ENCODE results near the gene B4GAT1. TPM values are rescaled to one million over a fixed set of nuclear protein-coding genes. Genes with fewer than 3 reads are reported as not detected.
A peak's percentile ranks its signal among the peaks of the same experiment; 100 is the strongest.

B4GAT1 gene
- total RNA-seq, 2 donors from 2014 or later, result 2.4 to 2.8 TPM

DNA sequence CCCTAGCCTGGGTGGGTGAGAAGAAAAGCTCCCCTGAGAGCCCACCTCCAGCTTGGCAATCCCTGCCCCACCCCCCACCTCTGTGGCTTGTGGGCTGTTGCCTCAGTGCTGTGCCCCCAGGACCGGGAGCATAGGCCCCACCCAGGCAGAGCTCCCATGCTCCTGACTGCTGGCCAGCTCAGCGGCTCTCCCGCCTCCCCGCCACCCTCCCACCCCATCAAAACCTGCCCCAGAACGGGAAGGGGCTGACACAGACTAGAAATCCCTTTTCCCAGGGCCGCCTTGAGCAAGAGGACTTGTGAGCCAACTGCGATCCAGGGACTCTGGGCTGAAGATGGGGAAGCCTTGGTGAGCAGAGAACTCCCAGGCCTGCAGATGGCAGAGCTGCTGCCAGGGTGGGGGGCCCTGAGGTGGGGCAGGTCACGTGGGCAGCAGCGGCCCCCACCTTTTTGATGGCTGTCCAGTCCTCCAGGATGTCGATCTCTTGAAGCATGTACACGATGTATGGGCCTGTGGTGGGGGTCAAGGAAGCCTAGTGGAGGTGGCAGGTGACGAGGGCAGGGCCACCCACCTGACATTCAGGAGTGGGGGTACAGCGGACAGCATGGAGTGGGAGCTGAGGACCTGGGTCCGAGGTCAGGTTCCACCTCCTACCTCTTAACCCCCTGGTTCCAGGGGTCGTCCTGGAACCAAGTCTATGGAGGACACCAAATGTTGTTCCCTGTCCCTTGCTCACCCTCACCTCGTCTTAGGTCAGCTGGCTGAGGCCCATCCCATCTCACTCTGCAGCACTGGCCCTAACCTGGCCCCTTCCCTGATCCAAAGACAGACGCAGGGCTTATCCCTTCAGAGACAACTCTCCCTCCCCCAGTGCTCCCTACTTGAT is 8.9 kb downstream of the B4GAT1 start:
- Mint-ChIP-seq H3K27ac (peak overlapping the region; percentile 53), H3K4me3 (no peak overlapping the region), H3K36me3 (ENCODE audit: low read depth) (peaks cover 6% of the 10 kb centered on the region), H3K27me3 (no peaks in the 10 kb centered on the region), H3K4me1 (peaks cover 25% of the 10 kb centered on the region)
- no peaks in the 10 kb centered on the region for H3K9me3 ChIP-seq (ENCODE audit: control insufficient read depth, low read length, poor library complexity, severe bottlenecking)
- DNase-seq (no peak), ATAC-seq (no peak)

DNA sequence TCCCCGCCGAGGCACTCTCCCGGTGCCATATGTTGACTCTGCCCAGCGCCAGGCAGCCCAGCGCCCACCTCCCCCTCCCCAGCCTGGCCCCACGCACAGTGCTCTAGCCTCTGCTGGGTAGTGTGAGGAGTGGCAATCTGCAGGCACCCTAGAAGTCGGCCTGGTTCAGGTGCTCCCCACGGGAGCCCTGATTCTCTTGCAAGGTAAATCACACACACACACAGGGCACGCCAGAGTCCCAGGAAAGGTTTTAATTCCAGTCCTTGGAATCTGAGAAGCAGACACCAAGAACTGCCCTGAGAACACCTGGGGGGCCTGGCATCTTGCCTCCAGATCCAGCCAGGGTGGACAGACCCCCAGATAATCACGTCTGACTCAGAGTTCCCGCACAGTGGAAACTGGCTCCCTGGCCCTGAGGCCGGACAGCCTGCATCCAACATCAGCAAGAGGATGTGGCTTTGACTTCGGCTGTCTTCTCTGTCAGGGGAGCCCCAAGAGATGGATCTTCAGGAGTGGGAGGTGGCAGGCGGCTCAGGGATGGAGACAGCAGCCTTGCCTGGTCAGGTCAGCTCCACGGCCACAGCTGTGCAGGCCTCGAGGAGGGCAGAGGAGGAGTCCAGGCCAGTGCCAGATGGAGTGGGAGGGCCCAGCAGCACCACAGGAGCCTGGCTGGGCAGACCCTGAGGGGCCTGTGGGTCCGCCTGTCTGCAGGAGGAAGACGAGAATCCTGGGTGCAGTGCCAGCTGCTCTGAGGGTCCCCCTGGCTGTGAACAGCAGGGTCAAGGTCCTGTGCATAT is 10.1 kb downstream of the B4GAT1 start:
- H3K9me3 ChIP-seq (ENCODE audit: control insufficient read depth, low read length, poor library complexity, severe bottlenecking), result no peaks in the 10 kb centered on the region
- Mint-ChIP-seq H3K4me3 (peak overlapping the region; percentile 28), H3K27me3 (no peaks in the 10 kb centered on the region), H3K27ac (peak overlapping the region; percentile 67), H3K36me3 (ENCODE audit: low read depth) (peaks cover 6% of the 10 kb centered on the region), H3K4me1 (peaks cover 16% of the 10 kb centered on the region)
- no peak for ATAC-seq
- DNase-seq, result no peak

DNA sequence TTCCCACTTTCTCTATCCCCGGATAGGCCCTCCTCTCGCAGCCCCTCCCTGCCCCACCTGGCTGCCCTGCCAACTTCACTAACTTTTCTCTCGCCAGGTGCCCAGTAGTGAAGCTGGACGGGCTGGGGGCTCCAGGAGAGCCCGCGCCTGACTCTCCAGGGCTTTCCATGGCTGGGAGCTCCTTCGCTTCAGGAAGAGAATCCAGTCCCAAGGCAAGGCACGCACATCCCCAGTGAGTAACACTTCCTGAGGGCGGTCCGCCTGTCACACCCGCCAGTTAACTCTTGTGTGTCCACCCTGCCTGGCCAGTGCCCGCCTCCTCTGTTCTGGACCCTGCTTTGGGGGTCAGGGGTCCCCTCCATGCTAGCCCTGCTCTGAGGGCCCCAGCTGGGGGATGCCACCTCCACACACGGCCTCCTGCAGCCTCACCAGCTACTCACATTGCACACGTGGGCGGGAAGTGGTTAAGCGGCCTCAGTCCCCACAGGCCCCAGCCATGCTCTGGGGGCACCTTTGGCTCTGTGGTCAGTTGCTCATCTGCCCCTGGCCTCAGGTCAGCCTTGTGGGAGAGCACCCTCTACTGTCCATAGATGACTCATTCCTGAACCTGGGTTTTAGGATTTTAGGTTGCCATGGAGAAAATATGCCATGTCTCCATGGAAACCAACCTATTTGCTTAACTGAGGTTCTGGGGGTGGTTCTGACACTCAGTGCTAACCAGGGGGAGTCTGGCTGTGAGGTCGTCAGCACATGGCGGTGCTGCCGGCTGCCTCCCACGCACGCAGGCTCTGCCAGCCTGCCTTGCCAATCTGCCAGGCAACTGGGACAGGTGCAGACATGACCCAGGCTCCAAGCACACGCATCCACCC is 11.0 kb downstream of the B4GAT1 start, which contains the start of gene RIN1:
Gene RIN1, minus strand, starts transcription at position 201 of the 869 bp plus-strand sequence. Its CDS starts 32 bp downstream, at position 169.
- Mint-ChIP-seq H3K27me3 (no peaks in the 10 kb centered on the region), H3K4me3 (peak within 1 kb of the TSS; percentile 91), H3K4me1 (peaks cover 11% of the 10 kb centered on the region), H3K36me3 (ENCODE audit: low read depth) (peaks cover 3% of the 10 kb centered on the region), H3K27ac (peak within 1 kb of the TSS; percentile 67)
- DNase-seq, result no peak
- no peaks in the 10 kb centered on the region for H3K9me3 ChIP-seq (ENCODE audit: control insufficient read depth, low read length, poor library complexity, severe bottlenecking)
- ATAC-seq, result peak; percentile 78

DNA sequence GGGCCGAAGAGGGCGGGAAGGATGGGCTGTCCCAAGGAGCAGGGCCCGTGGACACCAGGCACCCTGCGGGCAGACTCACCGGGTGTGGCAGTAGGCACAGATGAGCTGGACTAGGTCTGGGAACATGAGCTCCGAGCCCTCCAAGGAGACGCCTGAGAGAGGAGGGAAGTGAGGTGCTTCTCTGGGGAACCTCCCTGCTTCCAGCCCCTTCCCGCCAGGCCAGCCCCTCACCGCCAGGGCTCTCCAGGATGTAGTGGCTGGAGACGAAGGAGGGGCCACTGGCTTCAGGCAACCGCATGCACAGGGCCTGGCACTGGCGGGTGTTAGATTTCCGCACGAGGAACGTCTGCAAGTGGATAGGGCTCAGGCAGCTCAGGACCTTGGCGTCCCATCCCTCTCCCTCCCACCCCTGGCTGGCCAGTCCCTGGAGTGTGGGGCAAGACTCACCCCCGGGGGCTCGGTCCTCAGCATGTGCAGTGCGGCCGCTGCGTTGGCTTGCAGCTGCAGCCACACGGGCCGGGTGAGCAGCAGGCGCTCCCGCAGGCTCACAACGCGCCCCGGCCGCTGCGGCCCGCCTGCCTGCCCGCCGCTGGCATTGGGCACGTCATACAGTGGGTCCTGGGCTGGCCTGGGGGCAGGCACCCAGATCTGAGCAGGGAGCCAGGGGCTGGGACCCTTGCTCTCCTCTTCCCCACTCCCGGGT is 11.7 kb downstream of the B4GAT1 start:
- Mint-ChIP-seq H3K27ac (peak overlapping the region; percentile 67), H3K4me3 (peak overlapping the region; percentile 91), H3K27me3 (no peaks in the 10 kb centered on the region), H3K4me1 (peaks cover 11% of the 10 kb centered on the region), H3K36me3 (ENCODE audit: low read depth) (peaks cover 2% of the 10 kb centered on the region)
- no peak for DNase-seq
- peak; percentile 12 for ATAC-seq
- H3K9me3 ChIP-seq (ENCODE audit: control insufficient read depth, low read length, poor library complexity, severe bottlenecking), result no peaks in the 10 kb centered on the region

DNA sequence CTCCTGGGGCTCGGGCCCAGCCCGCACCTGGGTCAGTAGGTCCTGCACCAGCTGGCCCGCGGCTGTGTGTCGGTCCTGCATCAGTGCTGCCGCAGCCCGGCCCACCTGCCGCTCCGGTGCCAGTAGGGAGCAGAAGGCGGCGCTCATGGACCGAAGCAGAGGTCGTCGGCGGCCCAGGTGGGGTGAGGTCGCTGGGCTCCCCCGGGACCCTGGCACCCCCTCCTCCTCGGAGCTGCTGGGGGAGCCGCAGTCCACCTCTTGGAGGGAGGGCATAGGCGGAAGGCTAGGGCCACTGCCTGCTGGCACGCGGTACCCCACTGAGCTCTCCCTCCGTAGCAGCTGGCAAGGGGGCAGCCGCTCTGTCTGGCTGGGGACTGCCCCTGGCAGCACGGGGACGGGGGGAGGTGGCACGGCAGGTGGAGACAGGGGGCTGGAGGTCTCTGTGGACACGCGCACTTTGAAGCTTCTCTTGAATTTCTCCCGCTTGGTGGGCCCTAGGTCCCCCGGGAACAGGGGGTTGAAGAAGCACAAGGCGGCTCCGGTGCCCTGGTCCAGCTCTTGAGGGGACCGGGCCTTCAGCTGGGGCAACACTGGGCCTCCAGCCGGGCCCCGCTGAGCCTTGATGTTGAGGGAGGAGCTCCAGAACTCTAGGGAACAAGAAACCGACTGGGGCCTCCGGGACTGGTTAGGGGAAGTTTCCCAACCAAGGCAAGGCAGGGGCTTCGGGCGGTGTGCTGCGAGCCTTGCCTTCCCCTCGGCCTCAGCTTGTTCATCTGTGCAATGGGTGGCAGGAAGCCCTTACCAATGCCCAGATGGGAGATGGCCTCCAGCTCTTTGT is 12.6 kb downstream of the B4GAT1 start:
- H3K9me3 ChIP-seq (ENCODE audit: control insufficient read depth, low read length, poor library complexity, severe bottlenecking), result no peaks in the 10 kb centered on the region
- Mint-ChIP-seq H3K4me1 (peaks cover 11% of the 10 kb centered on the region), H3K27me3 (no peaks in the 10 kb centered on the region), H3K4me3 (peak overlapping the region; percentile 82), H3K36me3 (ENCODE audit: low read depth) (peaks cover 2% of the 10 kb centered on the region), H3K27ac (peak overlapping the region; percentile 27)
- DNase-seq, result no peak
- ATAC-seq, result no peak

DNA sequence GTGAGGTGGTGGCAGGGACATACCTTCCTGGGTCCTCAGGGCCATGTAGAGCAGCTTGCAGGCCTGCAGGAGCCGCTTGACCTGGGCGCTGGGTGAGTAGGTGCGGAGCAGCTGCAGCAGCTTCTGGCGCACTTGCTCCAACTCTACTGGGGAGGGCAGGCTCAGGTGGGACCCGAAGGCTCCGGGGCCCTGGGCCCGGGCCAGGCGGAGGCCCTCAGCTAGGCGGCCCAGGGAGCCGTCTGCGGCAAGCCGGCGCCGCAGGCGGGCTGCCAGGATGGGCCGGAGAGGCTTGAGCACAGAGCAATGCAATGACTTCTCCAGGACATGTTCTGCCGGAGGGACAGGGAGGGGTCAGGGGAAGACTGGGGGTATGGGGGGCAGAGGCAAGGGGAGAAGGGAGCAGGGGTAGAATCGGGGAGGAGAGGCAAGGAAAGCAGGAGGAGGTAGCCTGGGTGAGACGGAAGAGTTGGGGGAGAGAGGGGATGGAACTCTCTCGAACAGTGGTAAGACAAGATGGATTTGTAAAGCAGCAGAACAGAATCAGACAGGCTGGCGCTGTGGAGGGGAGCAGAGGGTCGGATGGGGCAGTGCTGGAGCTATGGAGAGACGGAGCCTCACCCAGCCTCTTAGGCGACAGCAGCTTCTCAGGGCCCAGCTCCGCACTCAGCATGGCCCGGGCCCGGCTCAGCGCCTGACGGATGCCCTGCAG is 13.4 kb downstream of the B4GAT1 start:
- H3K27ac Mint-ChIP-seq, result no peak overlapping the region
- H3K4me1 Mint-ChIP-seq, result peaks cover 11% of the 10 kb centered on the region
- no peak for DNase-seq
- no peaks in the 10 kb centered on the region for H3K9me3 ChIP-seq (ENCODE audit: control insufficient read depth, low read length, poor library complexity, severe bottlenecking)
- peaks cover 2% of the 10 kb centered on the region for H3K36me3 Mint-ChIP-seq (ENCODE audit: low read depth)
- ATAC-seq, result no peak
- H3K4me3 Mint-ChIP-seq, result no peak overlapping the region
- no peaks in the 10 kb centered on the region for H3K27me3 Mint-ChIP-seq

DNA sequence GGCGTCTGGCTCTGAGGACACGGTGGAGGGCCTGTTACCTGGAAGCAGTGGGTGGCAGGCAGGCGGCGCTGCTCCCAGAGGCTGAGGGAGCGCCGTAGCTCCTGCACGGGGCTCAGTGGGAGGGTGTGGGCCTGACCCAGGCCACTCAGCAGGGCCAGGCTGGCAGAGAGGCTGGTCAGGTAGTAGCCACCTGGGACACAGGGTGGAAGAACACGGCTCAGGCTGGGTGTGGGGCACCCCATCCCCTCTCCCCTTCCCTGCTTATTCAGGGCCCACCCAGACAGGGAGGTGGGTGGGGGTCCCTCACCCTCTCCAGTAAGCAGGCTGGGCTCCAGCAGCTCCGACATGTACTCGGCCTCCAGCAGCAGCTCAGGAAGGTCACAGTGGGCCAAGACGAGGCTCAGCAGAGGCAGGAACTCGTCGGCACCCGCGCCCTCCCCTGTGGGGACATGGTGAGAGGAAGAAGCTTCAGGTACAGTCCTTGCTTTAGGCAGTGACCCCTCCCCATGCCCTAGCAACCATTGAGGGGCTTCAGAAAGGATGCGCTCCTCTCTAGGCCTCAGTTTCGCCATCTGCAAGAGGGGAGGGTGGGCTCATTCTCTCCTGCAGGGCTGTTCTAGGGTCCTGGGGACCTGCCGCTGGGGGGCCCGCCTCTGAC is 14.1 kb downstream of the B4GAT1 start:
- H3K36me3 Mint-ChIP-seq (ENCODE audit: low read depth), result no peaks in the 10 kb centered on the region
- DNase-seq, result no peak
- no peaks in the 10 kb centered on the region for H3K9me3 ChIP-seq (ENCODE audit: control insufficient read depth, low read length, poor library complexity, severe bottlenecking)
- H3K4me1 Mint-ChIP-seq, result peaks cover 14% of the 10 kb centered on the region
- no peak for ATAC-seq
- no peak overlapping the region for H3K27ac Mint-ChIP-seq
- no peak overlapping the region for H3K4me3 Mint-ChIP-seq
- H3K27me3 Mint-ChIP-seq, result no peaks in the 10 kb centered on the region

DNA sequence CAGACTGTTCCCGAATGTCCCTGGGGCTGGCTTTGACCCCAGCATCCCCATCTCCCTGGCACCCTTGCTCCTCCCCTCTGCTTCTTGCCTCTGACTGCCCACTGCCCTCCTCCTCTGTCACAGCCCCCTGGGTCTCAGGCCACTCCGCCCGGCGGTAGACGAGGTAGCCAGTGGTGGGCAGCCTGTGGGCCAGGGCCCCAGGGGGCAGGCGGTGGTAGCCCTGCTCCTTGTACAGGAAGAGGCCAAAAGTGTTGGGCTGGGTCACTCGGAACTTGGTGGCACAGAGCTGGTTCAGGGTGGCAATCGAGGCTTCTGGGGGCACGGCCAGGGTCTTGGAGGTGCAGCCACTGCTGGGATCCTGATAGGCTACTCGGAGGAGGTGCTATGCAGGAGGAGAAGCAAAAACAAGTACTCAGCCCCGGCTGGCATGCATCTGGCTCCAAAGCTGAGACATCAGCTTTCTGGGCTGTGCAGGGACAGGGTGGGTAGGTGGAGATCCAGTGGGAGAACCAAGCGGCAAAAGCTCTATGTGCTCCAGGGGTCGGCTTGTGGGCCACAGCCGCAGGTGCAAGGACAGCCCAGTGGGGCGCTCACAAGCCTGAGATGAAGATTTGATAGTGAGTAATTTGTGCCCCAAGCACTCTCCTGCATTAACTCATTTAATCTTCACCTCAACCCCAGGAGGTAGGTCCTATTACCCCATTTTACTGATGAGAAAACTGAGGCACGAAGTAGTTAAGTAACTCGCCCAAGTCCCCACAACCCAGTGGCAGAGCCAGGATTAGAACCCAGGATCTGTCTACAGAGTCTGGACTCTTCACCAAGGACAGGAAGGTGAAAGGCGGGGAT is 14.8 kb downstream of the B4GAT1 start:
- no peaks in the 10 kb centered on the region for H3K9me3 ChIP-seq (ENCODE audit: control insufficient read depth, low read length, poor library complexity, severe bottlenecking)
- Mint-ChIP-seq H3K4me1 (peaks cover 20% of the 10 kb centered on the region), H3K4me3 (no peak overlapping the region), H3K36me3 (ENCODE audit: low read depth) (no peaks in the 10 kb centered on the region), H3K27me3 (no peaks in the 10 kb centered on the region), H3K27ac (no peak overlapping the region)
- no peak for DNase-seq
- no peak for ATAC-seq

DNA sequence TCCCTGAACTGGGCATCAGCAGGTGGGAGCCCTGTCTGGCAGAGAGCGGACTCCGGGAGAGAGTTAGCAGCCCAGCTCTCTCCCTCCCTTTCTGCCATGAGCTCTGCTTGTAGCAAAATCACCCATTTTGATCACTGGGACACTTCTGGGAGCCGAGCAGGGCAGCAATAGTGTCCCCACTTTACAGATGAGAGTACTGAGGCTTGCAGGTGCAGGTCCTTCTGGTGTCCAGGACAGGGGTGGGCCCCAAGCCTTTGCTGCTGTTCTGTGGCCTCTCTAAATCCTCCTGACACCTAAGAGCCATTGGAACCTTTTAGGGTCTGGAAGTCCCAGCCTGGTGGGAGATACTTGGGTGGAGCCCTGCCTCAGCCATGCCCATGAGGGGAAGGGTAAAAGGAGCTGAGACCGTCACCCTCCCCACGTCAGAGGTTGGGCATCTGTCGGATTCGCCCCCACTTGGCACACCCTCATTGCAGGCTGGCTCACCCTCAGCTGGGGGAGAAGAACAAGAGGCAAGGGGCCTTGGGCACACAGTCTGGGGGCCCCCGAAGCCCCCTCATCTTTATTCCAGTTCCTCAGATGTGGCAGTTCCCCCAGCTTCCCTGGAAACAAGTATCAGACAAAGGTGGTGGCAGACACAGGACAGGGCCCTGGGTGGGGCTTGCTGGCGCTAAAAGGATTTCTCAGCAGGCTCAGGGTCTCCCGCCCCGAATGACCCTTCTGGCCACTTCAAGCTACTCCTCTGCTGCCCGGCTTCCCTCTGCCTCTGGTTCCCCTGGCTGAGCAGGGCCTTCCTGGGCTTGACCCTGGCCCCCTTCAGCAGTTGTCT is 15.7 kb downstream of the B4GAT1 start:
- H3K4me1 Mint-ChIP-seq, result peaks cover 23% of the 10 kb centered on the region
- DNase-seq (no peak), ATAC-seq (no peak)
- no peaks in the 10 kb centered on the region for H3K27me3 Mint-ChIP-seq
- no peaks in the 10 kb centered on the region for H3K9me3 ChIP-seq (ENCODE audit: control insufficient read depth, low read length, poor library complexity, severe bottlenecking)
- no peak overlapping the region for H3K27ac Mint-ChIP-seq
- H3K36me3 Mint-ChIP-seq (ENCODE audit: low read depth), result no peaks in the 10 kb centered on the region
- H3K4me3 Mint-ChIP-seq, result no peak overlapping the region

DNA sequence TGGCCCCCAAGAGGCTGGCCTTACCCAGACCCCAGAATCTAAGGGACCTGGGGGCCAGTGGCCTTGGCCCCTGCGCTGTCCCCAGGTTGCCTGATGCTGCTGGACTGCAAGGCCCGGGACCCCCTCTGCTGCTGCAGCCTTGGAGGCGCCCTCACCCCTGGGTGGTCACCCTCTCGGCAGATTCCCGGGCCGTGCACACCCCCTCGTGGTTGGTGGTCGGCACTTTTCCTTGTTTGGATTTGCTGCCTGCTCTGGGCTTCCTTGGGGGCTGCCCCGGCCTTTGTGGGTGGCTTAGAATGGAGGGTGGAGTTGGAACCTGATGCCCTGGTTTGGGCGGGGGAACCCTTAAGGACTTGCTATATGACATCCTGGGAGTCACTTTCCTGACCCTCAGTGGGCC is 16.5 kb downstream of the B4GAT1 start:
- Mint-ChIP-seq H3K36me3 (ENCODE audit: low read depth) (no peaks in the 10 kb centered on the region), H3K4me3 (no peak overlapping the region), H3K4me1 (peaks cover 19% of the 10 kb centered on the region), H3K27ac (no peak overlapping the region), H3K27me3 (no peaks in the 10 kb centered on the region)
- no peak for DNase-seq
- H3K9me3 ChIP-seq (ENCODE audit: control insufficient read depth, low read length, poor library complexity, severe bottlenecking), result no peaks in the 10 kb centered on the region
- ATAC-seq, result no peak

All from T-helper 17 cell (primary cell).